Mucosa of rectum (tissue), 2 donors: ENCODE results near the gene ZBTB2.
A peak's percentile ranks its signal among the peaks of the same experiment; 100 is the strongest.

Source experiments
- H3K27ac ChIP-seq, 2 donors: one replicate each; pipeline ENCODE4 v1.7.0; 2013; ENCODE audit warnings: inconsistent platforms in 2 of 2, low read depth in 2 of 2, low read length in 2 of 2
- H3K27me3 ChIP-seq, 2 donors: one replicate each; pipeline ENCODE4 v1.7.0; 2013; ENCODE audit warnings: low read length in 2 of 2; ENCODE audit not compliant: control insufficient read depth in 2 of 2, insufficient read depth in 2 of 2
- H3K36me3 ChIP-seq, 2 donors: one replicate each; pipeline ENCODE4 v1.7.0; 2013; ENCODE audit warnings: low read length in 2 of 2; ENCODE audit not compliant: control insufficient read depth in 2 of 2, insufficient read depth in 2 of 2
- H3K4me1 ChIP-seq, 2 donors: one replicate each; pipeline ENCODE4 v1.7.0; 2013; ENCODE audit warnings: low read length in 2 of 2, mild to moderate bottlenecking in 1 of 2; ENCODE audit not compliant: control insufficient read depth in 2 of 2, insufficient read depth in 2 of 2
- H3K4me3 ChIP-seq, 2 donors: one replicate each; pipeline ENCODE4 v1.7.0; 2013; ENCODE audit warnings: low read length in 2 of 2
- H3K9ac ChIP-seq, 2 donors: one replicate each; pipeline ENCODE4 v1.7.0; 2013; ENCODE audit warnings: low read length in 2 of 2, low read depth in 1 of 2, mild to moderate bottlenecking in 1 of 2
- H3K9me3 ChIP-seq, 2 donors: one replicate each; pipeline ENCODE4 v1.7.0; 2013; ENCODE audit warnings: low read length in 2 of 2; ENCODE audit not compliant: control insufficient read depth in 2 of 2
- donor health status: healthy.
- donor health status: Normal muscosa, but diverticular disease.

The ZBTB2 gene, protein sequence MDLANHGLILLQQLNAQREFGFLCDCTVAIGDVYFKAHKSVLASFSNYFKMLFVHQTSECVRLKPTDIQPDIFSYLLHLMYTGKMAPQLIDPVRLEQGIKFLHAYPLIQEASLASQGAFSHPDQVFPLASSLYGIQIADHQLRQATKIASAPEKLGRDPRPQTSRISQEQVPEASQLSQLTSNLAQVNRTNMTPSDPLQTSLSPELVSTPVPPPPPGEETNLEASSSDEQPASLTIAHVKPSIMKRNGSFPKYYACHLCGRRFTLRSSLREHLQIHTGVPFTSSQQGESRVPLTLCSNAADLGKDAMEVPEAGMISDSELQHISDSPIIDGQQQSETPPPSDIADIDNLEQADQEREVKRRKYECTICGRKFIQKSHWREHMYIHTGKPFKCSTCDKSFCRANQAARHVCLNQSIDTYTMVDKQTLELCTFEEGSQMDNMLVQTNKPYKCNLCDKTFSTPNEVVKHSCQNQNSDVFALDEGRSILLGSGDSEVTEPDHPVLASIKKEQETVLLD

GRCh38 chr6:151391471-151392413 is at the start of gene ZBTB2:
Gene ZBTB2, minus strand, starts transcription at chr6:151391559. Its CDS starts 17,922 bp downstream, at chr6:151373637.
- Histone ChIP-seq H3K4me1 (peaks cover 23 to 37% of the 10 kb centered on the region in 2 donors), H3K9ac (peak within 1 kb of the TSS; percentile 65 to 96), H3K27ac (peak within 1 kb of the TSS; percentile 98 to 99)

DNA sequence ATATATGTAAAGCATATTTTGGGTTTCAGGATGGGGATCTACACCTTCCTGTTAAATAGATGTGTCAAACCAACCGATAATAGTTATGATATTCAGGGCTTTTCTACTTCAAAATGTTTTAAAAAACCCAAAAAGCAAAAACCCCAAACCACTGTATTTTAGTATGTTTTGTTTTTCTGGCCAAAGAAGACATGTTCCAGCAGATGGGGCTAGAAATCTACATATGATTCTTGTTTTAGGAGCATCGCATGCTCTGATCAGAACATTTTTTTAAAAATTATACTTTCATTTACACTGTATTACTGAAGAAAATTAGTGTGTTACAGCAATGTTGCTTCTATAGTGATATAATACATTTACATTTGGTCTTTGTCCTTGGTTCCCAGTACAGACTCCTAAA is 49.6 kb upstream of the ZBTB2 start:
- Histone ChIP-seq H3K9me3 (no peaks in the 10 kb centered on the region), H3K27ac (no peak overlapping the region), H3K36me3 (peaks cover 4 to 8% of the 10 kb centered on the region in 2 donors), H3K4me3 (no peak overlapping the region), H3K9ac (no peak overlapping the region), H3K4me1 (peaks cover 0 to 6% of the 10 kb centered on the region in 2 donors), H3K27me3 (no peaks in the 10 kb centered on the region)

More at GRCh38 chr6:151391471-151392413, at the start of gene ZBTB2:
- H3K27me3 ChIP-seq, result no peaks in the 10 kb centered on the region
- peaks cover 0 to 2% of the 10 kb centered on the region in 2 donors for H3K36me3 ChIP-seq
- H3K9me3 ChIP-seq, result no peaks in the 10 kb centered on the region
- H3K4me3 ChIP-seq, result peak within 1 kb of the TSS; percentile 90 to 91

- no peak overlapping the region for H3K27ac ChIP-seq
- no peak overlapping the region for H3K4me3 ChIP-seq
- H3K4me1 ChIP-seq, result peaks cover 0 to 6% of the 10 kb centered on the region in 2 donors
- H3K9ac ChIP-seq, result no peak overlapping the region
- H3K9me3 ChIP-seq, result no peaks in the 10 kb centered on the region
- H3K27me3 ChIP-seq, result no peaks in the 10 kb centered on the region
- peaks cover 4 to 7% of the 10 kb centered on the region in 2 donors for H3K36me3 ChIP-seq
These were observed 49.1 kb upstream of the ZBTB2 start for GRCh38 chr6:151440498-151440897.

DNA sequence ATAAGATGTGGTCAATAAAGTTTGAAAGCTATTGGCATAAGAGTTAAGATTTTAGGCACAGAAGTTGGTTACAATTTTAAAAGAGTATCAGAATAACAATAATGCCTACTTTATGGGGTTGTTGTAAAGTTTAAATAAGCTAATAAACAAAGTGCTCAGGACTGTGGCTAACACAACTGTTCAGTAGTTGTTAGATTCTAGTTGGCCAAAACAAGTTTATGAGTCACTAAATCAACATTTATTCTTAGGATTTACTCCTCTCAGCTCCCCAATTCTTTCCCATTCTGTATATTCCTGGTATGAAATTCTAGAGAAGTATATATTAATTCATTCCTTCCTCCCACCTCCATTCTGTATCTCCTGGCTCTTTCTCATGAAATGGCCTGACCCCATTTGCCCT is 46.0 kb upstream of the ZBTB2 start:
- H3K4me3 ChIP-seq, result no peak overlapping the region
- no peak overlapping the region for H3K27ac ChIP-seq
- H3K4me1 ChIP-seq, result peaks cover 0 to 6% of the 10 kb centered on the region in 2 donors
- no peaks in the 10 kb centered on the region for H3K27me3 ChIP-seq
- no peak overlapping the region for H3K9ac ChIP-seq
- no peaks in the 10 kb centered on the region for H3K9me3 ChIP-seq
- peaks cover 2 to 8% of the 10 kb centered on the region in 2 donors for H3K36me3 ChIP-seq

DNA sequence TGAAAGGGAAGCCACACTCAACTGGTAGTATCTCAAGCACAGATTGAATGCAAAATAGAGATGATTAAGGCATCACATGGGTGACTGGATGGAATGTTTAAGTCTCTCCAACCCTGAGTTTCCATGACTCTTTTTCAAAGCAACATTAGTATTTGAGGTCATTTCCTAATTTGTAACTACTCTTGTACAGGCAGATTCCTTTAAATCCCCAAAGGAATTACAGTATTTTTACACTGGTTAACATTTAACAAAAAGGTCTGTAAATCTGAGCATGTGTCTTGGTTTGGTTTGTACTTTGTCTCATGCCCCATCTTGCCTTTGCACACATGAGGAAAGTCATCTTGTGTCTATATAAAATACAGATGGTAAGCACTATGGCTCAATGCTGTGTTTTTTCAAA is 45.4 kb upstream of the ZBTB2 start:
- Histone ChIP-seq H3K9me3 (no peaks in the 10 kb centered on the region), H3K4me3 (no peak overlapping the region), H3K9ac (no peak overlapping the region), H3K27ac (no peak overlapping the region), H3K4me1 (peaks cover 0 to 6% of the 10 kb centered on the region in 2 donors), H3K27me3 (no peaks in the 10 kb centered on the region), H3K36me3 (peaks cover 6 to 13% of the 10 kb centered on the region in 2 donors)

GRCh38 chr6:151436300-151436699 is 44.9 kb upstream of the ZBTB2 start:
- H3K4me3 ChIP-seq, result no peak overlapping the region
- H3K4me1 ChIP-seq, result peaks cover 0 to 6% of the 10 kb centered on the region in 2 donors
- no peaks in the 10 kb centered on the region for H3K27me3 ChIP-seq
- peaks cover 8 to 15% of the 10 kb centered on the region in 2 donors for H3K36me3 ChIP-seq
- no peak overlapping the region for H3K27ac ChIP-seq
- no peak overlapping the region for H3K9ac ChIP-seq
- no peaks in the 10 kb centered on the region for H3K9me3 ChIP-seq

DNA sequence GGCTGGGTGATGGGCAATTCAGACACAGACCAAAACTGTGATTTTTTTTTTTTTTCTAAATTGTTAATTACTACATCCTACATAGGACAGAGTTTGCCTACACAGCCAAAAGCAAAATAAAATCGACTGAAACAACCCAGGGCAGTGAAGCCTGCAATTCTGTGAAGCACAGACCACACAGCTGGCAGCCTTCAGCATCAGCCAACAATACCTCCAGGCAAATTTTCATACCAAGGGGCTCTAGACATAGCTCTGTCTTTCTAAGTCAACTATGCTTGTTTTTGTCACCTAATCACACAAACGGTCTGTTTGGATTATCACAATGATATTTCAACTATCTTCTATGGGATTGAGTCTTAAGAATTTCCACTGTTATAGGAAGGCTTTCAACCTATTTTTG is 43.0 kb upstream of the ZBTB2 start:
- Histone ChIP-seq H3K4me1 (peaks cover 0 to 6% of the 10 kb centered on the region in 2 donors), H3K36me3 (peaks cover 27 to 28% of the 10 kb centered on the region in 2 donors), H3K27me3 (no peaks in the 10 kb centered on the region), H3K4me3 (no peak overlapping the region), H3K9ac (no peak overlapping the region), H3K9me3 (no peaks in the 10 kb centered on the region), H3K27ac (no peak overlapping the region)

DNA sequence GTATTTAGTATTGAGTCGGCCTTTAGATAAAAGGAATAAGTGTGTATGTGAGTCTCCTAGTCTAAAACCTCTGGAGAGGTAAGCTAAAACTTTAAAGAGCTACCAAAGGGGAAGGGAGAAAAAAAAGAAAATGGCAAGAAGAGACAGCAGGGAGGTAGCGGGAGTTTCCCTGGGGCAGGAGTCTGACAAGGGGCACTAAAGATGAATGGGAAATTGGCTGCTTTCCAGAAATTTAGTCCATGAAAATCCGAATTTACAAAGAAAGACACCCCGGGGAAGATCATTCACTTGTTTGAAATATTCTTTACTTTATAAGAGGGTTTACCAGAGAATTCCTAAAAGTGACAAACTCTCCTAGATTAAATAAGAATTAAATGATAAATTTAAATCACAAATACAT is 41.3 kb upstream of the ZBTB2 start:
- Histone ChIP-seq H3K9ac (no peak overlapping the region), H3K36me3 (peaks cover 34 to 36% of the 10 kb centered on the region in 2 donors), H3K4me1 (peaks cover 0 to 4% of the 10 kb centered on the region in 2 donors), H3K27me3 (no peaks in the 10 kb centered on the region), H3K4me3 (no peak overlapping the region), H3K9me3 (no peaks in the 10 kb centered on the region), H3K27ac (no peak overlapping the region)

GRCh38 chr6:151431337-151431736 is 40.0 kb upstream of the ZBTB2 start:
- H3K9me3 ChIP-seq, result no peaks in the 10 kb centered on the region
- no peak overlapping the region for H3K4me3 ChIP-seq
- peaks cover 30 to 36% of the 10 kb centered on the region in 2 donors for H3K36me3 ChIP-seq
- H3K27ac ChIP-seq, result no peak overlapping the region
- no peaks in the 10 kb centered on the region for H3K27me3 ChIP-seq
- no peaks in the 10 kb centered on the region for H3K4me1 ChIP-seq
- no peak overlapping the region for H3K9ac ChIP-seq
